ENCODE results near the gene SLC35D2.
A peak's percentile ranks its signal among the peaks of the same experiment; 100 is the strongest.

The SLC35D2 gene

DNA sequence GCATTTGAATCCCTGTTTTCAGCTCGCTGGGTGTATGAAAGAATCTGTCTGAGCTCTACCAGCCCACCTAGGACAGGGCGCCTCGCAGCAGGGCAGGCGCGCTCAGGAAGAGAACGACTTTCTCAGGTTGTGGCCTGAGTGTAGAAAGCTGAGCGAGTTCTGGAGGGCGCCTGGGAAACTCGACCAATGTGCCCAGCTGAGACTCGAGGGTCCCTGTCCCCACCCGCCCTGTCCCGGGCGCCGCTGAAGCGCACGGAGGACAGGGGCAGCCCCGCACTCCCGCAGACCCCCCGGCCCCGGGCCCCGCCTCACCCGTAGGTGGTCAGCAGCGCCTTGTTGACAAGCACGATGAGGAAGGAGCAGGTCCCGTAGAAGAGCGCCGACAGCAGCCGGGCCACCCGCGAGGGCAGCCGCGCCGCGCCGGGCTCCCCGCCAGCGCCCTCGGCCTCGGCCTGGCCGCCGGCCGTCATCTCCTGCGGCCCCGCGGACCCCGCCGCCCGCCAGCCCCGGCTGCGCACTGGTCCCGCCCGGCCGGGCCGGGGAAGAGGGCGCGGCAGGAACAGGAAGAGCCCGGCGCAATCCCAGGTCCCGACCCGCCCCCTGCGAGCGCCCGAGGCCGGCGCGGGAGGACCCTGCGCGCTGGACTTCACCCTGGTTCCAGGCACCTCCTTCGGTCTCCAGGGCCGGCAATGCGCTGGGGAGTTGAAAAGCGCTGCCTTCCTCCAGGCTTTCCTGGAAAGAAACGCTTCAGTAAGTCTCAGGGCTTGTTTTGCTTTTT lies at the start of gene SLC35D2:
Gene SLC35D2 (minus strand): TSS at position 547 of the 778 bp plus-strand sequence. CDS start 77 bp downstream, at position 470.
- no peak for DNase-seq (ENCODE audit: low read depth, low spot score)

DNA sequence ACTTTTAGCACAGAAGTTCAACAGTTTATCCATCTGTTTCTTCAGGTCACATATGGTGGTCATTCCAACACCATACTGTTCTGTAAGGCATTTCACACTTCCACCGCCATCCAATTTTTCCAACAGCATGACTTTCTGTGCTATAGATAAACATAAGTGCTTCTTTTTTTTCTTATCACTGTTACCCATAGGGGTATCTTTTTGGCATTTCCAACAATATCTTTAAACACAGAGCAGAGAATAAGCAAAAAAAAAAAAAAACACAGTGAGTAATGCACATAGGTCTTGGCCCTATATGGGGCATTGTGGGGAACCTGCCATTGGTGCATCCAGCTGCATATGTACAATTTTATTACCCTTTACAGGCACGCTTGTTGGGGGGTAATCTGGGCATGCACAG lies 46.9 kb upstream of the SLC35D2 start:
- DNase-seq (ENCODE audit: low read depth, low spot score): no peak

DNA sequence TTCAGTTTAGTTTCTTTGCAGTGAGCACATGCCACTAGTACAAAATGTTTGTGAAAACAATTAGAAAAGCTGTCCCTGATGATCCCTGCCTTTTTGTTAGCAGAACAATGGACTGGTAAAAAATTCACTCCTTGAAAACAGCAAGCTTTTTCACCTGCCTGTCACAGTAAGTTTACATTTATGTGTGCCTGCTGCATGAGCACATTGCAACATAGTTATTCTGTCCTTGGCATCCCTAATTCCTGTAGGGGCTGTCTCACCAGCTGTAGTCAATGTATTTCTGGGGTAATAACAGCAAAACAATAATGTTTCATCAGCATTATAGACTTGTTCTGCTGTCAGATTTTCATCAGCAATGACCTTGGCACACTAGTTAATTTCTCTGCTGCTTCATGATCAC lies 46.2 kb upstream of the SLC35D2 start:
- DNase-seq (ENCODE audit: low read depth, low spot score): no peak

DNA sequence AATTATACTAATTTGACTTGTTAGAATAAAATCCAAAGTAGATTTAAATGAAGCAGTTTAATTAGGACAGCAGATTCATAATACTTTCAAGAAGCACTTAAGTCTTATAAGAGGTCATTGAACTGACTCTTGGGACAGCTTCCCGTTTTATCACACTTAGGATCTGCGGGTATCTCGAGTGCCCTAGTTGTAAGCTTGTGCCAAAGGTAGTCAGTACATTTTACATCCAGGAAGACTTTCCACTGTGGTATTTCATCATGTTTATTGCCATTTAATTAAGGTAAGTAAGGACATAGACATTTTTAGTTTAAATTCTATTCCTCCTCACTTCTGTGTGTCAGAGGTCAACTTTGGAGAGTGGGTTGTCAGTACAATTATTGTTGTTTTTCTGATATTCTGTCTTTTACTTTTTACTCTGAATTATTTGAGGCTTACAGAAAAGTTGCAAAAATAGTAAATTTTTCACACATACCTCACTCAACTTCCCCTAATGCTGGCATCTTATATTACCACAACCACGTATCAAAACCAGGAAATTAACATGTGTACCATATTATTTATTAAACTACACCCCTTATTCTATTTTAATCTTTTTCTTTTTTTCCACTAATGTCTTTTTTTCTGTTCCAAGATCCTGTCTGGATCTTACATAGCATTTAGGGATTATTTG lies 42.1 kb upstream of the SLC35D2 start:
- no peak for DNase-seq (ENCODE audit: low read depth, low spot score)

DNA sequence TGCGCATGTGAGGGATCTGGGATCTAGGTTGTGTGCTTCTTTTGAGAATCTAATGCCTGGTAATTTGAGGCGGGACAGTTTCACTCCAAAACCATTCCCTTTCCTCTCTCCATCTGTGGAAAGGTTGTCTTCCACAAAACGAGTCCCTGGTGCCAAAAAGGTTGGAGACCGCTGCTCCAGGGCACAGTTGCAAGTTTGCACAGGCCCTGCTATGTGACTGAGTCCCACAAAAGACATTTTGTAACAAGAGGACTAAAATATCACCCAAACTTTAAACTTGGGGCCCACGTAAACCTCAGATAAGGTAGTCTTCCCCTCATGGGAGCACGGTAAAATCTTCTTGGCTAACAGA lies 40.5 kb upstream of the SLC35D2 start:
- no peak for DNase-seq (ENCODE audit: low read depth, low spot score)

DNA sequence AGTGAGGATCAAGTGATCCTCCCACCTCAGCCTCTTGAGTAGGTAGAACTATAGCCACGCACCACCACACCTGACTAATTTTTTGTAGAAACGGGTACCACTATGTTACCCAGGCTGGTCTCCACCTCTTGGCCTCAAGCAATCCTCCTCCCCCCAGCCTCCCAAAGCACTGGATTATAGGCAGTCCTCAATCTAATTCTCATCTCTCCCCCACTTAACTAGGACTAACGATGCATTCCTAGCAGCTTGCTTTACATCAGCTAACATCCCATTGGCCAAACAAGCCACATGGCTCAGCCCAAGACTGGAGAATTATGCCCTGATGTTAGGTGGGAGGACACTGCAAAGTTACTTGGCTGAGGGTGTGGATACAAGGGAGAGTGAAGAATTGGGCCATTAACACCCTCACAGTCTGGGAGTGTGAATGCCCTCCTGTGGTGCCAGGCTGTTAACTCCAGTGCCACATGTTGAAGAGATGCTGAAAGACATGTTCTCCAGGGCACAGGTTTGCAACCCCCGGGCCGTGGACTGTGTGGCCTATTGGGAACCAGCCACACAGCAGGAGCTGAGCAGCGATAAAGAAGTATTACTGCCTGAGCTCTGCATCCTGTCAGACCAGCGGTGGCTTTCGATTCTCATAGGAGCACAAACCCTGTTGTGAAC lies 39.9 kb upstream of the SLC35D2 start:
- DNase-seq (ENCODE audit: low read depth, low spot score): no peak

DNA sequence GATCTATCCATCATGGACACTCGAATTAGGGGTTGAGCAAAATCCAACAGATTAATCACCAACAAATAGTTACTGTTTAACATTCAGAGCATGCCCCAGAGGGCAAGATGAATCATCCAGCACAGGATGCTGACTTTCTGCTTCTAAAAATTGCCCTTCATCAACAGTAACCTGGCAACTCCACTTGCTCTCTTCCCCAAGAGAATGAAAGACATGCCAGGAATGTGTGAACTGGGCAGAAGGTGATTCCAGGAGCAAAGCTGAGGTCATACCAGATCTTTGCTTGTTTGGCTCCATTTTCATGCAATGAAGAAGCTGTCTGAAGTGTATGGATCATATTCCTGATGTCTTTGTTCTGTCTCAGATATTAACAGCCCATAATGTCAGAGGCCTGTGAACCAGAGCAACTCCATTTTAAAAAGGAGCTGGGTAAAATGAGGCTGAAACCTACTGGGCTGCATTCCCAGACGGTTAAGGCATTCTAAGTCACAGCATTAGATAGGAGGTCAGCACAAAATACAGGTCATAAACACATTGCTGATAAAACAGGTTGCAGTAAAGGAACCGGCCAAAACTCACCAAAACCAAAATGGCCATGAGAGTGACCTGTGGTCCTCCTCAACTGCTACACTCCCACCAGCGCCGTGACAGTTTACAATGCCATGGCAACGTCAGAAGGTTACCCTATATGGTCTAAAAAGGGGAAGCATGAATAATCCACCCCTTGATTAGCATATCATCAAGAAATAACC lies 37.1 kb upstream of the SLC35D2 start:
- peak; percentile 86 for DNase-seq (ENCODE audit: low read depth, low spot score)

DNA sequence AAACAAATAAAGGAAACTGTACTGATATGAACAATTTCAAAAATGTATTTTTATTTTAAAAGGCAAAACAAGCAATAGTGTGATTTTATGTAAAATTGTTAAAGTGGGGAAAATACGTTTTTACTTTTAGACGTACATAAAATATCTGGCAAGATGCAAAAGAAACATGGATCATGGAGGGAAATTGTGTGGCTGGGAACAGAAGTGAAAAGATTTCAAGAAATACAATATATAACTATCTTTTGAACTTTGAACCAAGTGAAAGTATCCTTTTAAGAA lies 36.1 kb upstream of the SLC35D2 start:
- DNase-seq (ENCODE audit: low read depth, low spot score): no peak

DNA sequence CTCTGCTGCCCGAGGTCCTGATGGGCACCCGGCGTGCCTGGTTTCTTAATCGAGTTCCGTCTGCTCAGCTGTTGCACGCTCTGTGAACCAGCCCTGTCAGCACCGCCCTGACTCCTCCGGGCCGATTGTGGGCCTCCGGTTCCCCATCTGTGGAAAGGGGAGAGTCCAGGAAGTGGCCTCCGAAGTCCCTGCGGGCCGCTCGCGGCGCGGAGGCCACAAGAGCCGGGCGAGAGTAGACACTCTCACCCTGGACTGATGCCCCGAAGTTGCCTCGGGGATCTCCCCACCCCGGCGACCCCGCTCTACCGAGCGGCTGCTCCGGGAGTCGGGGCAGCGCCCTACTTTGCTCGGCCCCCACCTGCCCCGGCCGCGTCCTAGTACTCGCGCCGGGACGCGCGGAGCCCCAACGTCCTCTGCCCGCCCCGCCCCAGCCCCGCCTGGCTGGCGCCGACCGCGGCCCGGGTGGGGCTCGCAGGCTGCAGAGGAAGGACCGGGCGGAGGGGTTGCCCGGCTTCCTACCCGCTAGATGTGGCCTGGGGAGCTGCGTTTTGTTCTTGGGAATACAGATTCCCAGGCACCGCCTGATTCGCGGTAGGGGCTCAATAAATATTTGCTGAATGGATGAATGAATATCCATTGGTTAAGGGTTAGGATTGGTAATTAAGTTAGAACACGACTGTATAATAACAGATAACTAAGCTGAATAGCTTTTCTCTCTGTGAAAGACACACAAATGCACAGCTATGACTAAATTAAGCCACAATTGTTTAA lies 35.6 kb upstream of the SLC35D2 start:
- DNase-seq (ENCODE audit: low read depth, low spot score): no peak

DNA sequence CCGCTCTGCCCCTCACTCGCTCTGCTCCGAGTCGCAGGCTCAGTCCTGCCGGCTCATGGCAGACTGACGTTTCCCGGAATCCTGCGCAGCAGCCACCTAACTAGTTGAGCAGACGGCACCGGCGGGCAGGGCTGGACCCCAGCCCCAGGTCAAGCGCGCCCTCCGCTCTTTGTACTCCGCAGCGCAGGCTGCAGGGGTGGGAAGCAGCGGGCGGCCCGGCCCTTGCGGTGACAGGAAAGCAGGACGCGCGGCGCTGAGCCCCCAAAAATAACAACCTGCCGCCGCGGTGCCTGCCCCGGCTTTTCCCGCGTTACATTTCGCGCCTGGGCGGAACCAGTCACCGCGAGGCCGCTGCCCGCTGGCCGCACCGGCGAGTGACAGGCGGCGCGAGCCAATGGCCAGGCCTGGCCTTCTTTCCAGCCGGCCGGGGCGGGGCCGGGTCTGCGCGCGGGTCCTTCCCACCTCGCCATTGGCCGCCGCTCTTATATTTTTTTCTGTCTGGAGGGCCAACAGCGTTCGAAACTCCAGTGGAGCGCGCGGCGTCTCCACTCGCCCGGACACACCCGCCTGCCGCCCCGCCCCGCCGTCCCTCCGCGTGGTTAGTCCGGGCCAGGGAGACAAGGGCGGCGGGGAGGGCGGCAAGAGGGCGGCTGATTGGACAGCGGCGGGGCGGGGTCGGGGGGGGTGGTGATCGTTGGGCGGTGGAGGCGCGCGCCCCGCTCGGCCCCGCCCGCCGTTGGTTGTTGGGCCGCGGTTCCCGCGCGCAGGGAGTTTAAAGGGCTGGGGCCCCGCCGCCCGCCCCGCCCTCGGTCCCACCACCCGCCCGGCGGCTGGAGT lies 34.8 kb upstream of the SLC35D2 start, which contains the start of gene ZNF367:
Gene ZNF367 (minus strand): TSS at position 288 of the 837 bp plus-strand sequence. CDS start 338 bp downstream, outside the sequence.
- DNase-seq (ENCODE audit: low read depth, low spot score): no peak

DNA sequence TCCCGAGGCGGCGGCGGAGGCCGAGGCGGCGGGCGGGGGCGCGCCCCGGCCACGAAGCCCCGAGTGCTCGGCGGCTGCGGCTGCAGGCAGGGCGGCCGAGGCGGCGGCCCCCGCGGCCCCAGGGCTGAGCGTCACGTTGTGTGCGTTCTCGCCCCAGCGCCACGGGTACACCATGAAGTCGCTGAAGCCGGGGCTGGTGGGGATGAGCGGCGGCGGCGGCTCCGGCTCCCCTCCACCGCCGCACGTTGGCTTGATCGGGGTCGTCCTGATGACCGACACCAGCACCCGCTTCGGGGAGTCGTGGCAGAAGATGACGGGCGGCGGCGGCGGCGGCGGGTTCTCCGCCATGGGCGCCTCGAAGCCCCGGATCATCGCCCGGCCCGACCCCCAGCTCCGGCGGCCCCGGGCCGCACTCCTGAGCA lies 34.2 kb upstream of the SLC35D2 start:
- DNase-seq (ENCODE audit: low read depth, low spot score): no peak

DNA sequence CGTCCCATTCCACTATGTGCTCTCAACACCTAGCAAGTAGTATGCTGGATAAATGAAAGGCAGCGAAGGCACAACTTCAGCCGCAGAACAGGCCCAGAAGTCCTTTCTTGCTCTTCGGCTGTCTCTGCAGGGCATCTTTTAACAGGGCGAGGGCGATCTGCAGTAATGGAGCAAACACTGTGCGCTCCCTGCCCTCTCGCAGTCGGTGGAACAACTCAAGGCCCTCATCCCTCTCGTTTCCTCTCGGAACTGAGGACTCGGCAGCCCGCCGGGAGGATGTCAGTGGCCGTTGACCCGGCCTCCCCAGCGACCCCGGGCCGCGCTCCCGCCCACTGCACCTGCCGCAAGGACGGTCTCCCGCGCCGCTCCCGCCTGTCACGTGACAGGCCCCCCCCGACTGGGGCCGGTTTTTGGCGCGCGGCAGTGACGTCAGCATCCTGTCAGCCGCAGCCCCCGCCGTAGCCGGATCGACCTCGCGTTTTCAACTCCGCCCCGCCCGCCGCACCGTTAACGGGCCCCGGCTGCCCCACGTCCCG lies 33.6 kb upstream of the SLC35D2 start:
- no peak for DNase-seq (ENCODE audit: low read depth, low spot score)

DNA sequence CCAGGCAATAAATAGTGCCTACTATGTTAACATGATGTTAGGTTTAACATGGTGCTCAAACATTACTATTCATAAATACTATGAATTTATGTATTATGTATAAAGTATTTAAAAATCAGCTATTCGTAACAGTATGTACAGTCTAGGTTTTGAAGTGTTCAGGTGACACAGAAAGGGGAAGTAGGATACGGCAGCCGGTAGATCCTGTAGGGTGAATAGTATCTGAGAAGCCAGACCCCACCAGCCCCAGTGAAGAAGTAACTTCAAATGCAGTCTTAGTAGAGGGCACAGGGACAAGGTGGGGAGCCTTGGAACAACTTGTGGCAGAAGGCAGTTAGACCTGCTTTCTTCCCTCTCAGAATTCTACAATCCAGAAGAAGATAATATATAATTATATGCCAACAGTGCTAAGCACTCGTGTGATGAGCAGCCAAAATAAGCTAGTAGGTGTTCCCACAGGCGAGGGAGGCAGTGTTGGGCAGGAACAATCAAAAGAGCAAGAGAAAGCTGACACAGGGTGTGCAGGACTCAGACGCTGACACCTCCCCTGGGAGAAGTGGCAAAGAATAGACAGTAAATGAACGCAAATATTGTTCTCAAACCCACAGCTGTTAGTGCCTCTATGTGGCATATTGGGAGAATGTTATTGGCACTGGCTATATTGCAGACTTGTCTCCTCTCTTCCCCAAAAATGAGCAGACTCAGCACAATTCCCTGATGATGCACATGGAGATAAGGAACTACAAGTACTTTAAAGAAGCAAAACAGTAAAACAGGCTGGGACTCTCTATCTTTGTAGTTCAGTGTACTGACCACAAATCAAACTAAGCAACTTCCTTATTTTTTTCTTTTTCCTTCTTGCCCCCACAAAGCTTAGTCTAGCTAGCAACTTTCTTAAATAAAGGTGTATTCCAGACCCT lies 30.1 kb upstream of the SLC35D2 start:
- DNase-seq (ENCODE audit: low read depth, low spot score): no peak

DNA sequence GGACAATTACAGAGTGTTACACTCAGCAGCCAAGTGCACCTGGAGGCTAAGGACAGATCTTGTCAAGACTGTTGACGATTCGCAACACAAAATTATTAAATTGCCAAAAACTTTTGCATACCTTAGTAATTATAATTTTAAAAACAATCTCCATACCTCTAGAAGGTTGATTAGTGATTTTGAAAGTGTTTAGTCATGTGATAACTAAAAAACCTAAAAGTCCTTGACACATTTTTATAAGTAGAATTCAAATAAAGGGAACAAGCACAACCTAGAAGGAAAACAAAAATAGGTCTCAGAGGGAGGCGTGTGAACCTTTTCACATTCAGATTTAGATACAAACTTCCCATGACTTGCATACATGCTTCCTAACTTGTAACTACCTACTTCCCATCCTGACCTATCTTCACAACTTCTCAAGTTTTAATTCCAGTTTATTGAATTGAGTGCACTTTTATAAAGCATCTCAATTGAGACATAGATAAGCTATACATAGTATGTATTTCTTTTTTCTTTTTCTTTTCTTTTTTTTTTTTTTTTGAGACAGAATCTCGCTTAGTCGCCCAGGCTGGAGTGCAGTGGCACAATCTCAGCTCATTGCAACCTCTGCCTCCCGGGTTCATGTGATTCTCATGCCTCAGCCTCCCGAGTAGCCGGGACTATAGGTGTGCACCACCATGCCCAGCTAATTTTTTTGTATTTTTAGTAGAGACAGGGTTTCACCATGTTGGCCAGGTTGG lies 28.8 kb upstream of the SLC35D2 start:
- DNase-seq (ENCODE audit: low read depth, low spot score): no peak

DNA sequence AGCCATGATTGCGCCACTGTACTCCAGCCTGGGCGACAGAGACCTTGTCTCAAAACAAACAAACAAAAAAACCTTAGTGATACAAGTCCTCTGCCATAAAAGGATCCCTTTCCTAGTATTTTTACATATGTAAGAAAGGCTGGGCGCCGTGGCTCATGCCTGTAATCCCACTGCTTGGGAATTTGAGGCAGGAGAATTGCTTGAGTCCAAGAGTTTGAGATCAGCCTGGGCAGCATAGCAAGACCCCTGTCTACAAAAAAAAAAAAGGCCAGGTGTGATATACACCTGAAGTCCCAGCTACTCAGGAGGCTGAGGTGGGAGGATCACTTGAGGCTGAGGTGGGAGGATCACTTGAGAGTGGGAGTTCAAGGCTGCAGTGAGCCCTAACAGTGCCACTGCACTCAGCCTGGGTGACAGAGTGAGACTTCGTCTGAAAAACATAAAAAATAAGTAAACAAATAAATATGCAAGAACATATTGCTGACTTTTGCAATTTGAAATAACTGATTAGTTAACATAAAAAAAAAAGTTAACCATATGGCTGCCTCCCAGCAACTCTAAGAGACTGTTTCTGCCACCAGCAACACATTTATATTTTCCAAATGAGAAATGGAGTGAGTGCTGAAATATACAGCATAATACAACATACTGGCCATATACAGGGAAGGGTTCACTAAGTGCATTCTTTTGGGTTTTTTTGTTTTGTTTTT lies 27.8 kb upstream of the SLC35D2 start:
- DNase-seq (ENCODE audit: low read depth, low spot score): no peak

DNA sequence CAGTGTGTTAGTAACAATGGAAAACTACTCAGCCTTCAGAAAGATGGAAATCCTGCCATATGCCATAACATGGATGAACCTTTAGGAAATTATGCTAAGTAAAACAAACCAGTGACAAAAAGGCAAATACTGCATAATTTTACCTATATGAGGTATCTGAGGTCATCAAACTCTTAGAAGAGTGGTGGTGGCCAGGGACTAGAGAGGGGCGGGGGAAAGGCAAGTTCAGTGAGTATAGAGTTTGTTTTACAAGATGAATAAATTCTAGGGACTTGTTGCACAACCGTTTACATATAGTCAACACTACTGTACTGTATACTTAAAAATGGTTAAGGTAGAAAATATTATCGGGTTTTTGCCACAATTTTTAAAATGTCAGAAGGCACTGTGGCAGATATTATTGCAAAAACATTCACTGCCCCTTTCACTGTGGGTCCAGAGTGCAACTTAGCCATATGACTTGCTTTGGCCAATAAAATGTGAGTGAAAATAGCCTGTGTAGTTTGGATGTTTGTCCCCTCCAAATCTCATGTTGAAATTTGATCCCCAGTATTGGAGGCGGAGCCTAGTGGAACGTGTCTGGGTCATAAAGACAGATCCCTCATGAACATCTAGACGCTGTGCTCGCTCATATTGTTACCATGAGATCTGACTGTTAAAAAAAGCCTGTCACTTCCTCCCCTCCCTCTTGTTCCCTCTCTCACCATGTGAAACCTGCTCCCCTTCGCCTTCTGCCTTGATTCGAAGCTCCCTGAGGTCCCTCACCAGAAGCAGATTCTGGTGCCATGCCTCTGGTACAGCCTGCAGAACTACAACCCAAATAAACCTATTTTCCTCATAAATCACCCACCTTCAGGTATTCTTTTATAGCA lies 25.1 kb upstream of the SLC35D2 start:
- DNase-seq (ENCODE audit: low read depth, low spot score): no peak

All from iPS DF 19.7 (cell line).